ENCODE data around the gene KCTD7. TPM values are rescaled to one million over a fixed set of nuclear protein-coding genes. Genes with fewer than 3 reads are reported as not detected.
"Not testable (repeated sequence)": the region's sequence is repeated elsewhere in the genome, so short reads cannot be mapped to it uniquely, and the experiment has no call there.

The KCTD7 gene
- total RNA-seq, 3 donors from 2014 or later = 13.4 to 25.4 (median 18.0) TPM

GRCh38 chr7:66679633-66680244, 51.1 kb downstream of the KCTD7 start:
- Histone ChIP-seq H3K4me1 (no peaks in the 10 kb centered on the region), H3K9me3 (no peaks in the 10 kb centered on the region), H3K4me3 (no peak overlapping the region), H3K27ac (no peak overlapping the region), H3K27me3 (no peaks in the 10 kb centered on the region), H3K36me3 (no peaks in the 10 kb centered on the region)
- no peak for DNase-seq (ENCODE audit: low spot score in 2 of 2)
- intact Hi-C loops (cut with DNase I; ENCODE audit: low total_unique reads) = no loop called here
- no peak for TF ChIP-seq CTCF (IDR thresholded peaks at IDR 0.05)
- TF ChIP-seq POLR2A (IDR thresholded peaks at IDR 0.05) = no peak
- TF ChIP-seq POLR2AphosphoS5 (IDR thresholded peaks at IDR 0.05) = no peak

- H3K36me3 ChIP-seq = no peaks in the 10 kb centered on the region
- no peaks in the 10 kb centered on the region for H3K4me1 ChIP-seq
- TF ChIP-seq POLR2AphosphoS5 (IDR thresholded peaks at IDR 0.05) (peak; percentile 96 to 99 (median 96)), POLR2A (IDR thresholded peaks at IDR 0.05) (peak; percentile 94), CTCF (IDR thresholded peaks at IDR 0.05) (no peak)
- intact Hi-C loops (cut with DNase I; ENCODE audit: low total_unique reads) = no loop called here
- H3K9me3 ChIP-seq = no peaks in the 10 kb centered on the region
- H3K4me3 ChIP-seq = peak overlapping the region; percentile 95 to 97 (median 97)
- no peaks in the 10 kb centered on the region for H3K27me3 ChIP-seq
- DNase-seq (ENCODE audit: low spot score in 2 of 2) = peak; percentile 96 to 97
- H3K27ac ChIP-seq = peak overlapping the region; percentile 96
Observed at GRCh38 chr7:66681491-66682349, 53.0 kb downstream of the KCTD7 start.

GRCh38 chr7:66682350-66683093, 53.8 kb downstream of the KCTD7 start:
- Histone ChIP-seq H3K27ac (peak overlapping the region; percentile 96), H3K4me3 (peak overlapping the region; percentile 95 to 97 (median 97)), H3K36me3 (no peaks in the 10 kb centered on the region), H3K4me1 (no peaks in the 10 kb centered on the region), H3K9me3 (no peaks in the 10 kb centered on the region), H3K27me3 (no peaks in the 10 kb centered on the region)
- intact Hi-C loops (cut with DNase I; ENCODE audit: low total_unique reads) = no loop called here
- DNase-seq (ENCODE audit: low spot score in 2 of 2) = no peak
- TF ChIP-seq POLR2AphosphoS5 (IDR thresholded peaks at IDR 0.05) (no peak), CTCF (IDR thresholded peaks at IDR 0.05) (no peak), POLR2A (IDR thresholded peaks at IDR 0.05) (no peak)

GRCh38 chr7:66683094-66683769, 54.6 kb downstream of the KCTD7 start:
- H3K4me3 ChIP-seq = peak overlapping the region; percentile 95 to 97 (median 97)
- H3K27me3 ChIP-seq; H3K9me3 ChIP-seq; H3K36me3 ChIP-seq; H3K4me1 ChIP-seq; intact Hi-C loops (cut with DNase I; ENCODE audit: low total_unique reads); DNase-seq (ENCODE audit: low spot score in 2 of 2): not testable (repeated sequence)
- H3K27ac ChIP-seq = peak overlapping the region; percentile 96

GRCh38 chr7:66683770-66684123, 55.1 kb downstream of the KCTD7 start:
- Histone ChIP-seq H3K9me3 (no peaks in the 10 kb centered on the region), H3K36me3 (no peaks in the 10 kb centered on the region), H3K27me3 (no peaks in the 10 kb centered on the region), H3K27ac (no peak overlapping the region), H3K4me1 (no peaks in the 10 kb centered on the region), H3K4me3 (no peak overlapping the region)
- intact Hi-C loops (cut with DNase I; ENCODE audit: low total_unique reads) = no loop called here
- no peak for TF ChIP-seq POLR2AphosphoS5 (IDR thresholded peaks at IDR 0.05)
- TF ChIP-seq POLR2A (IDR thresholded peaks at IDR 0.05) = no peak
- no peak for TF ChIP-seq CTCF (IDR thresholded peaks at IDR 0.05)
- no peak for DNase-seq (ENCODE audit: low spot score in 2 of 2)

- H3K36me3 ChIP-seq; DNase-seq (ENCODE audit: low spot score in 2 of 2); H3K27ac ChIP-seq; H3K9me3 ChIP-seq; H3K4me1 ChIP-seq; H3K4me3 ChIP-seq; intact Hi-C loops (cut with DNase I; ENCODE audit: low total_unique reads); H3K27me3 ChIP-seq: not testable (repeated sequence)
Observed at GRCh38 chr7:66685663-66686062, 57.0 kb downstream of the KCTD7 start.

Data from breast epithelium (tissue), 4 donors.